Endodermal cell (in vitro differentiated cells): ENCODE results near the gene ADAMTS10. TPM values are rescaled to one million over a fixed set of nuclear protein-coding genes. Genes with fewer than 3 reads are reported as not detected.
A peak's percentile ranks its signal among the peaks of the same experiment; 100 is the strongest.

Source experiments
- DNase-seq: peaks from one replicate; pipeline ENCODE4 v3.0.0-alpha.2; 2017
- H3K27ac ChIP-seq: 2 replicates; pipeline ENCODE4 v1.5.1; 2013; ENCODE audit warnings: mild to moderate bottlenecking, low read depth, low read length, moderate library complexity
- H3K27me3 ChIP-seq: 2 replicates; pipeline ENCODE4 v1.6.1; 2013; ENCODE audit warnings: mild to moderate bottlenecking, low read length, moderate library complexity; ENCODE audit not compliant: insufficient read depth, control insufficient read depth, poor library complexity, severe bottlenecking
- H3K36me3 ChIP-seq: 2 replicates; pipeline ENCODE4 v1.7.0; 2013; ENCODE audit warnings: mild to moderate bottlenecking, low read length, moderate library complexity; ENCODE audit not compliant: control insufficient read depth, insufficient read depth
- H3K4me1 ChIP-seq: one replicate; pipeline ENCODE4 v1.7.0; 2013; ENCODE audit warnings: low read length; ENCODE audit not compliant: control insufficient read depth, insufficient read depth
- H3K4me3 ChIP-seq: 2 replicates; pipeline ENCODE4 v1.5.1; 2013; ENCODE audit warnings: mild to moderate bottlenecking, low read length, moderate library complexity
- H3K9ac ChIP-seq: 2 replicates; pipeline ENCODE4 v1.6.1; 2013; ENCODE audit warnings: mild to moderate bottlenecking, low read length, moderate library complexity; ENCODE audit not compliant: poor library complexity, severe bottlenecking; ENCODE audit errors: extremely low read depth
- H3K9me3 ChIP-seq: 2 replicates; pipeline ENCODE4 v1.6.1; 2013; ENCODE audit warnings: mild to moderate bottlenecking, low read length, moderate library complexity; ENCODE audit not compliant: control insufficient read depth
- H3K27ac Mint-ChIP-seq: 2 replicates; pipeline ENCODE4 v1.8.0; 2020; ENCODE audit warnings: mixed read lengths
- H3K27me3 Mint-ChIP-seq: 2 replicates; pipeline ENCODE4 v1.8.0; 2021; ENCODE audit warnings: mild to moderate bottlenecking, mixed read lengths; ENCODE audit not compliant: insufficient read depth
- H3K36me3 Mint-ChIP-seq: 2 replicates; pipeline ENCODE4 v1.8.0; 2020; ENCODE audit warnings: low read depth, mixed read lengths
- H3K4me1 Mint-ChIP-seq: 2 replicates; pipeline ENCODE4 v1.8.0; 2020; ENCODE audit warnings: mixed read lengths
- H3K4me3 Mint-ChIP-seq: 2 replicates; pipeline ENCODE4 v1.8.0; 2020; ENCODE audit warnings: mild to moderate bottlenecking, moderate library complexity, mixed read lengths
- H3K9me3 Mint-ChIP-seq: 2 replicates; pipeline ENCODE4 v1.8.0; 2020; ENCODE audit warnings: mild to moderate bottlenecking, mixed read lengths
- CTCF ChIP-seq: fragments of 200-600 bp; sonication (generic); conservative IDR thresholded peaks from 2 replicates; pipeline ENCODE4 v1.5.0; 2021; ENCODE audit warnings: antibody characterized with exemption, mild to moderate bottlenecking
- WGBS, 2 experiments: methylation state at CpG; one replicate each; pipeline versions ENCODE4 v1.1.5 to v1.1.7; 2013; ENCODE audit warnings: missing lambda C conversion rate in 2 of 2, mixed read lengths in 1 of 2; ENCODE audit not compliant: insufficient coverage in 1 of 2, insufficient read length in 1 of 2; 5-methylcytosine and 5-hydroxymethylcytosine counted together
- total RNA-seq, 2 donors: library from RNA; stranded (reverse); fragmentation: NEBNext Ultra II Directional in 1 of 2; extraction: Animal tissue kit (Norgen Biotek cat#: 25700) in 1 of 2; gene quantifications; 2 replicates in 1 of 2; 3 replicates in 1 of 2; pipeline ENCODE4 v1.2.1, GENCODE V29; 2021

ADAMTS10 gene
- total RNA-seq, 2 donors from 2014 or later = 19.3 to 35.9 TPM

GRCh38 chr19:8631425-8631819 is 20.9 kb upstream of the ADAMTS10 start:
- H3K9me3 Mint-ChIP-seq = no peaks in the 10 kb centered on the region
- Histone ChIP-seq H3K27ac (peak overlapping the region; percentile 53), H3K9me3 (no peaks in the 10 kb centered on the region), H3K27me3 (no peaks in the 10 kb centered on the region), H3K4me3 (no peak overlapping the region), H3K4me1 (peaks cover 2% of the 10 kb centered on the region), H3K36me3 (no peaks in the 10 kb centered on the region), H3K9ac (no peak overlapping the region)
- WGBS, 2 experiments = 23 to 67% methylated on average over 3 to 11 of the region's 11 CpGs
- no peak for TF ChIP-seq CTCF
- peak; percentile 72 for DNase-seq
- H3K4me1 Mint-ChIP-seq = peaks cover 10% of the 10 kb centered on the region
- no peak overlapping the region for H3K4me3 Mint-ChIP-seq
- H3K27me3 Mint-ChIP-seq = no peaks in the 10 kb centered on the region
- no peaks in the 10 kb centered on the region for H3K36me3 Mint-ChIP-seq
- no peak overlapping the region for H3K27ac Mint-ChIP-seq

GRCh38 chr19:8630796-8631424 is 20.4 kb upstream of the ADAMTS10 start:
- Mint-ChIP-seq H3K9me3 (no peaks in the 10 kb centered on the region), H3K4me1 (peaks cover 10% of the 10 kb centered on the region), H3K27ac (peak overlapping the region; percentile 1), H3K36me3 (no peaks in the 10 kb centered on the region), H3K4me3 (no peak overlapping the region), H3K27me3 (no peaks in the 10 kb centered on the region)
- no peak for TF ChIP-seq CTCF
- DNase-seq = no peak
- no peaks in the 10 kb centered on the region for H3K27me3 ChIP-seq
- H3K4me1 ChIP-seq = peaks cover 2% of the 10 kb centered on the region
- H3K9ac ChIP-seq = no peak overlapping the region
- WGBS, 2 experiments = 49 to 66% methylated on average over 5 to 6 of the region's 6 CpGs
- no peaks in the 10 kb centered on the region for H3K36me3 ChIP-seq
- H3K27ac ChIP-seq = peak overlapping the region; percentile 53
- H3K9me3 ChIP-seq = no peaks in the 10 kb centered on the region
- no peak overlapping the region for H3K4me3 ChIP-seq

GRCh38 chr19:8629996-8630683 is 19.6 kb upstream of the ADAMTS10 start, which contains the start of gene NFILZ:
Gene NFILZ (plus strand): TSS chr19:8630633. CDS start chr19:8676766, 46,133 bp downstream.
- H3K27me3 ChIP-seq = no peaks in the 10 kb centered on the region
- H3K9me3 ChIP-seq = no peaks in the 10 kb centered on the region
- no peaks in the 10 kb centered on the region for H3K9me3 Mint-ChIP-seq
- H3K4me1 Mint-ChIP-seq = peaks cover 10% of the 10 kb centered on the region
- H3K4me1 ChIP-seq = peaks cover 2% of the 10 kb centered on the region
- no peak within 1 kb of the TSS for H3K9ac ChIP-seq
- no peak for DNase-seq
- H3K27ac ChIP-seq = peak within 1 kb of the TSS; percentile 53
- TF ChIP-seq CTCF = no peak
- 91 to 92% methylated on average over 10 to 11 of the region's 11 CpGs for WGBS, 2 experiments
- H3K4me3 Mint-ChIP-seq = no peak within 1 kb of the TSS
- no peak within 1 kb of the TSS for H3K4me3 ChIP-seq
- peak within 1 kb of the TSS; percentile 1 for H3K27ac Mint-ChIP-seq
- no peaks in the 10 kb centered on the region for H3K36me3 Mint-ChIP-seq
- H3K36me3 ChIP-seq = no peaks in the 10 kb centered on the region
- no peaks in the 10 kb centered on the region for H3K27me3 Mint-ChIP-seq
